Colonic mucosa (tissue), 4 donors: ENCODE measurements around the gene TET3. TPM values are rescaled to one million over a fixed set of nuclear protein-coding genes. Genes with fewer than 3 reads are reported as not detected.

Source experiments
- DNase-seq: peaks from one replicate; pipeline ENCODE4 v3.0.0-alpha.2; 2020
- H3K27ac ChIP-seq: fragments of 200-600 bp; one replicate; pipeline ENCODE4 v1.8.0; 2021
- H3K27me3 ChIP-seq: fragments of 200-600 bp; one replicate; pipeline ENCODE4 v1.8.0; 2021
- H3K36me3 ChIP-seq: fragments of 200-600 bp; one replicate; pipeline ENCODE4 v1.8.0; 2021
- H3K4me1 ChIP-seq: fragments of 200-600 bp; one replicate; pipeline ENCODE4 v1.8.0; 2021; ENCODE audit warnings: mild to moderate bottlenecking
- H3K4me3 ChIP-seq: fragments of 200-600 bp; one replicate; pipeline ENCODE4 v1.8.0; 2021
- H3K9ac ChIP-seq, 2 donors: one replicate each; pipeline ENCODE4 v1.7.0; 2013; ENCODE audit warnings: control low read depth in 2 of 2, low read depth in 2 of 2, low read length in 2 of 2
- H3K9me3 ChIP-seq: fragments of 200-600 bp; one replicate; pipeline ENCODE4 v1.8.0; 2021
- intact Hi-C: fragments of 100-400 bp; cut with DNase I; formaldehyde crosslinking; loops from one replicate; pipeline ENCODE4 v1.14.1; 2022
- total RNA-seq, 2 donors: library from RNA; stranded (reverse); fragmentation: NEBNext Ultra II Directional in 1 of 2; extraction: Animal tissue kit (Norgen Biotek cat#: 25700) in 1 of 2; gene quantifications; one replicate each; pipeline ENCODE4 v1.2.1, GENCODE V29; 2021
- TF ChIP-seq, protein P1 (sequence below): fragments of 200-600 bp; IDR thresholded peaks from one replicate; pipeline ENCODE4 v1.8.0; 2022; ENCODE audit warnings: antibody characterized with exemption, mild to moderate bottlenecking
- donor health status: healthy.
- donor health status: DM: no; HTN: no; CAD: no.
- donor health status: DM: no; HTN: no; CAD: no.

Gene TET3
- total RNA-seq, 2 donors from 2014 or later, result 17.8 to 22.9 TPM

DNA sequence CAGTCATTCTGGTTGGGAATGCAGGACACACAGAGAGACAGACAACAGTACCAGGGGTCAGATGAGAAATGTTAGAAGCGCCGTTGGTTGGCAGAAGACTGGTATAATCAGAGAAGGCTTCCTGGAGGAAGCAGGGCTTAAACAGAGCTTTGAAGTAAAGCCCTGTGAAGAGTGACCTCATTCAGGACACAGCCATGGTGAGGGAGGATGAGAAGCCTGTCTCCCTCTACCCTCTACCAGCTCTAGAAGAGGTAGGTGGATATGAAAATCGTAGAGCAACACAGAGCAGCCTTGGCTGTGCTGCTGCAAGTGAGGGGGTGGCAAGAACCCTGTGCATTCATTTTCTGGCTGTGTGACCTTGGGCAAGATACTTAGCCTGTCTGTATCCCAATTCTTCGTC, 14.2 kb downstream of the TET3 start:
- Histone ChIP-seq H3K27ac (no peak overlapping the region), H3K27me3 (no peaks in the 10 kb centered on the region), H3K4me3 (no peak overlapping the region), H3K9ac (no peak overlapping the region), H3K4me1 (peaks cover 10% of the 10 kb centered on the region), H3K36me3 (no peaks in the 10 kb centered on the region), H3K9me3 (no peaks in the 10 kb centered on the region)
- intact Hi-C loops, result no loop called here
- TF ChIP-seq, protein P1, sequence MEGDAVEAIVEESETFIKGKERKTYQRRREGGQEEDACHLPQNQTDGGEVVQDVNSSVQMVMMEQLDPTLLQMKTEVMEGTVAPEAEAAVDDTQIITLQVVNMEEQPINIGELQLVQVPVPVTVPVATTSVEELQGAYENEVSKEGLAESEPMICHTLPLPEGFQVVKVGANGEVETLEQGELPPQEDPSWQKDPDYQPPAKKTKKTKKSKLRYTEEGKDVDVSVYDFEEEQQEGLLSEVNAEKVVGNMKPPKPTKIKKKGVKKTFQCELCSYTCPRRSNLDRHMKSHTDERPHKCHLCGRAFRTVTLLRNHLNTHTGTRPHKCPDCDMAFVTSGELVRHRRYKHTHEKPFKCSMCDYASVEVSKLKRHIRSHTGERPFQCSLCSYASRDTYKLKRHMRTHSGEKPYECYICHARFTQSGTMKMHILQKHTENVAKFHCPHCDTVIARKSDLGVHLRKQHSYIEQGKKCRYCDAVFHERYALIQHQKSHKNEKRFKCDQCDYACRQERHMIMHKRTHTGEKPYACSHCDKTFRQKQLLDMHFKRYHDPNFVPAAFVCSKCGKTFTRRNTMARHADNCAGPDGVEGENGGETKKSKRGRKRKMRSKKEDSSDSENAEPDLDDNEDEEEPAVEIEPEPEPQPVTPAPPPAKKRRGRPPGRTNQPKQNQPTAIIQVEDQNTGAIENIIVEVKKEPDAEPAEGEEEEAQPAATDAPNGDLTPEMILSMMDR, result no peak
- DNase-seq, result no peak

DNA sequence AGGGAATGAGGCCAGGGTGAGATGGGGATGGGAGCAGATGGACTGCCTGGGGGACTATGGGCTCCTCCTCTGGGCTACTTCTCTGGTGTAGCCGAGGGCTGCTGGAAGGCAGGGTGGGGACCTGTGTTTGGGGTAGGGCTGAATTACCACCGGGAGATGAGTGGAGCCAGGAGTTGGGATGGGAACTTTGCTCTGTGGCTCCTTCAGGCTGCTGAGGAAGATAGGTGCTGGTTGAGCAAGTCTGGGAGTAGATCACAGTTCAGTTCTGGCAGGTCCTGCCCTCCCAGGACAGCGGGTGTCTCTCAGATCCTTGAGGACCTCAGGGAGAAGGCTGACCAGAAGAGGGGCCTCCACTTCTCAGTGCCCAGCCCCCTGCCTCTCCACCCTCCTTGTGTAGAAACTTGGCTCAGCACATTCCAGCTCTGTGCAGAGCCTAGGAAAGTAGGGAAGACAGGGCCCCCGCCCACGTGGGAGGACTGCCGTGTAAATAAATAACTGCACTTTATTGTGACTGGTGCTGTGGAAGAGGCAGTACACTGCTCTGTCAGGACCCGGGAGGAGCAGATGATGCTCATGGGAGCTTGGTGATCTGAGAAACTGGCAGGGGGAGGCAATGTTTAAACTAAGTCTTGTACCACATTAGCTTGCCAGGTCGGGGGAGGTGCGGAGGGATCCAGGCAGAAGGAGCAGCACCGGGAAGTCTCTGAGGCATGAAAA, 15.3 kb downstream of the TET3 start:
- TF ChIP-seq, protein P1, result no peak
- DNase-seq, result peak; percentile 41
- H3K36me3 ChIP-seq, result no peaks in the 10 kb centered on the region
- H3K27ac ChIP-seq, result no peak overlapping the region
- H3K27me3 ChIP-seq, result no peaks in the 10 kb centered on the region
- intact Hi-C loops, result no loop called here
- peak overlapping the region in 1 of 2 donors; percentile 8 for H3K9ac ChIP-seq
- peaks cover 10% of the 10 kb centered on the region for H3K4me1 ChIP-seq
- H3K9me3 ChIP-seq, result no peaks in the 10 kb centered on the region
- H3K4me3 ChIP-seq, result no peak overlapping the region

DNA sequence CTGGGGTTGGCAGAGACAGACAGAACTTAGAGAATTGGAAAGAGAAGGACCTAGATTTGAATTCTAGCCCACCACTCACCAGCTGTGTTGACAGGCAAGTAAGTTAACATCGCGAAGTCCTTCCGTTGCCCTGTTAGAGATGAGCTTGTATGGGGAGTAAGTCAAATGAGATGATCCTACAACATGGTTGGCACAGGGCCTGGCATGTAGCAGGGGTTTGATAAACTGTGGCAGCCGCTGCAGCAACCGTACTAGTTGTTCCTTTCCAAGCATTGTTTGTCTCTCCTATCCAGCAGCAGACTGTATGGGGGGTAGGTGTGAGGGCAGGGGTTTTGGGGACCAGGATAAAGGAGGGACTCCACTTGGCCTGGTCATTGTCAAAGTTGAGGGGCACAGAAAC, 16.0 kb downstream of the TET3 start:
- DNase-seq, result no peak
- H3K9ac ChIP-seq, result peak overlapping the region; percentile 8 to 16
- TF ChIP-seq, protein P1, result no peak
- H3K27ac ChIP-seq, result no peak overlapping the region
- intact Hi-C loops, result no loop called here
- H3K4me3 ChIP-seq, result no peak overlapping the region
- H3K27me3 ChIP-seq, result no peaks in the 10 kb centered on the region
- peaks cover 10% of the 10 kb centered on the region for H3K4me1 ChIP-seq
- no peaks in the 10 kb centered on the region for H3K36me3 ChIP-seq
- no peaks in the 10 kb centered on the region for H3K9me3 ChIP-seq

DNA sequence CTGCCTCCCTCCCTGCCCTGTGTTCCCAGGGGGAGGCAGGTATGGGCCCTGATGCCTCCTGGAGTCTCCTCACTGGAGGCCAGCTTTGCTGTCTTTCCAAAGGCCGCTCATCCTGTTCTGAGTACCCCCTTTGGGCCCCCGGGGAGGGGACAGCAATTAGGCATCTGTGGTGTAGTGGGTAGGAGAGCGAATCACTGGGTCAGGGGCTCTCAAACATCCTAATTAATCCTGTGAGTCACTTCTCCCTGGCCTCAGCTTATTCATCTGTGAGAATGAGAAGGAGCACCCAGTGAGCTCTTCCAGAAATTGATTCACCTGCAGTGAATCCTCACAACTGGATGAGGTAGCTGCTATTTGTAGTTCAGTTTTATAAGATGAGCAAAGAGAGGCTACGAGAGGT, 16.4 kb downstream of the TET3 start:
- H3K27me3 ChIP-seq, result no peaks in the 10 kb centered on the region
- no peak overlapping the region for H3K4me3 ChIP-seq
- H3K9me3 ChIP-seq, result no peaks in the 10 kb centered on the region
- intact Hi-C loops, result no loop called here
- peaks cover 10% of the 10 kb centered on the region for H3K4me1 ChIP-seq
- H3K9ac ChIP-seq, result no peak overlapping the region
- TF ChIP-seq, protein P1, result no peak
- H3K27ac ChIP-seq, result no peak overlapping the region
- H3K36me3 ChIP-seq, result no peaks in the 10 kb centered on the region
- no peak for DNase-seq

DNA sequence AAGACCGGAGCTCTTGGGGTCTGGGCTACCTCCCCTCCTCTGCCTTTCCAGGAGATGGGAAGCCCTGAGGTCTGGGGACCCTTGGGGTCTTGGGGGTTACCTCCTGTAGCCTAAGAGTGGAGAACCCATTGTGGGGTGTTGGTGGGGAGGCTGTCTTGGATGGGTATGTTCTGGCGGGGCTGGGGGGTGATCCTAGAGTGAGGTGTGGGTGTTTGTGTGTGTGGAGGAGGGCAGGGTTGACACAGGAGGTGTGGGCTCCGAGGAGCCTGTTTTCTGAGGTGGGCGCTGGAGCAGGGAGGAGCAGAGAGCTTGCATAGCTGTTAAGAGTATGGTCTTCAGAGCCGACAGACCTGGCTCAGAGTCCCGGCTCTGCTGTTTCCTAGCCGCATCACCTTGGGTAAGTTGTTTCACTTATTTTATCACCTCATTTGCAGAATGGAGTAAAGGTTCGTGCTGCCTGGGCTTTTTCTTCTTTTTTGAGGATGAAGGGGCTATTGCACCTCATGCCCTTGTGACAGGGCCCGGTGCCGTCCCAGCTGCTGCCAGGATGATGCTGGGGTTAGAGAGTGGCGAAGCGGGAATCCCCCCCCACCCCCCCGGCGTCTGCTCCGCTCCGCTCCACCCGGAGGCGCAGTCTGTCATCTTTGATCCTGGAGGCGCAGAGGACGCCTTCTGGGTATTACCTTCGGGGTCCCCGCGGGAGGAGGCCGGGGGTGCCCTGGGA, 17.2 kb downstream of the TET3 start:
- Histone ChIP-seq H3K27me3 (no peaks in the 10 kb centered on the region), H3K4me1 (peaks cover 10% of the 10 kb centered on the region)

More for the DNA sequence above, 17.2 kb downstream of the TET3 start:
- H3K27ac ChIP-seq, result no peak overlapping the region
- no peaks in the 10 kb centered on the region for H3K36me3 ChIP-seq
- H3K9me3 ChIP-seq, result no peaks in the 10 kb centered on the region
- H3K9ac ChIP-seq, result no peak overlapping the region
- intact Hi-C loops, result no loop called here
- TF ChIP-seq, protein P1, result no peak
- peak overlapping the region; percentile 51 for H3K4me3 ChIP-seq
- DNase-seq, result no peak
